Mesenchymal stem cell (in vitro differentiated cells and primary cell): ENCODE measurements around the gene SERPINB11.
A peak's percentile ranks its signal among the peaks of the same experiment; 100 is the strongest.

ENCODE experiments used
- DNase-seq: peaks from one replicate; pipeline ENCODE4 v3.0.0-alpha.2; 2013
- H2AFZ ChIP-seq: one replicate; pipeline ENCODE4 v1.6.1; 2013; ENCODE audit warnings: low read depth, mild to moderate bottlenecking, control low read depth, inconsistent platforms, low read length, moderate library complexity
- H2AK5ac ChIP-seq: 2 replicates; pipeline ENCODE4 v1.6.1; 2013; ENCODE audit warnings: low read length, moderate library complexity, mild to moderate bottlenecking, inconsistent platforms; ENCODE audit not compliant: severe bottlenecking
- H2BK120ac ChIP-seq: one replicate; pipeline ENCODE4 v1.6.1; 2013; ENCODE audit warnings: low read depth, mild to moderate bottlenecking, inconsistent platforms, low read length, moderate library complexity
- H2BK12ac ChIP-seq, 2 experiments: one replicate each; pipeline ENCODE4 v1.6.1; 2013; ENCODE audit warnings: inconsistent platforms in 2 of 2, low read length in 2 of 2, mild to moderate bottlenecking in 2 of 2, moderate library complexity in 2 of 2, control low read depth in 1 of 2
- H2BK15ac ChIP-seq: one replicate; pipeline ENCODE4 v1.6.1; 2013; ENCODE audit warnings: mild to moderate bottlenecking, low read depth, inconsistent platforms; ENCODE audit not compliant: poor library complexity, severe bottlenecking
- H2BK5ac ChIP-seq: 2 replicates; pipeline ENCODE4 v1.6.1; 2013; ENCODE audit warnings: low read depth, mild to moderate bottlenecking, low read length, control low read depth, inconsistent platforms; ENCODE audit not compliant: poor library complexity, severe bottlenecking
- H3K14ac ChIP-seq, 2 experiments: one replicate each; pipeline ENCODE4 v1.6.1; 2013; ENCODE audit warnings: inconsistent platforms in 2 of 2, low read length in 2 of 2, control low read depth in 1 of 2, mild to moderate bottlenecking in 1 of 2, moderate library complexity in 1 of 2
- H3K18ac ChIP-seq, 2 experiments: one replicate each; pipeline ENCODE4 v1.6.1; 2013; ENCODE audit warnings: inconsistent platforms in 2 of 2, low read length in 2 of 2, control low read depth in 1 of 2, low read depth in 1 of 2, mild to moderate bottlenecking in 1 of 2
- H3K23ac ChIP-seq, 2 experiments: one replicate each; pipeline ENCODE4 v1.6.1; 2013; ENCODE audit warnings: inconsistent platforms in 2 of 2, low read length in 2 of 2, mild to moderate bottlenecking in 2 of 2, moderate library complexity in 2 of 2, control low read depth in 1 of 2
- H3K27ac ChIP-seq: 2 replicates; pipeline ENCODE4 v1.5.1; 2013; ENCODE audit warnings: mild to moderate bottlenecking, moderate library complexity, low read length, control low read depth, inconsistent platforms; ENCODE audit not compliant: poor library complexity, severe bottlenecking
- H3K27me3 ChIP-seq, 2 experiments: 2 replicates each; pipeline versions ENCODE4 v1.6.1 to v1.7.0; 2013; ENCODE audit warnings: low read length in 2 of 2, mild to moderate bottlenecking in 2 of 2, moderate library complexity in 2 of 2, control low read depth in 1 of 2, inconsistent platforms in 1 of 2; ENCODE audit not compliant: control insufficient read depth in 1 of 2, insufficient read depth in 1 of 2
- H3K36me3 ChIP-seq, 2 experiments: 2 replicates each; pipeline versions ENCODE4 v1.6.1 to v1.7.0; 2013; ENCODE audit warnings: low read length in 2 of 2, control low read depth in 1 of 2, inconsistent platforms in 1 of 2, low read depth in 1 of 2, mild to moderate bottlenecking in 1 of 2; ENCODE audit not compliant: insufficient read depth in 2 of 2, control insufficient read depth in 1 of 2
- H3K4ac ChIP-seq, 2 experiments: one replicate each; pipeline ENCODE4 v1.6.1; 2013; ENCODE audit warnings: inconsistent platforms in 2 of 2, low read length in 2 of 2, mild to moderate bottlenecking in 2 of 2, moderate library complexity in 2 of 2, control low read depth in 1 of 2, low read depth in 1 of 2
- H3K4me1 ChIP-seq: 2 replicates; pipeline ENCODE4 v1.6.1; 2013; ENCODE audit warnings: low read depth, low read length, control low read depth; ENCODE audit not compliant: control insufficient read depth, insufficient read depth
- H3K4me2 ChIP-seq: 2 replicates; pipeline ENCODE4 v1.6.1; 2013; ENCODE audit warnings: low read length, mild to moderate bottlenecking, inconsistent platforms; ENCODE audit not compliant: poor library complexity, severe bottlenecking
- H3K4me3 ChIP-seq, 2 experiments: 2 replicates each; pipeline versions ENCODE4 v1.5.1 to v1.7.0; 2013; ENCODE audit warnings: low read length in 2 of 2, mild to moderate bottlenecking in 2 of 2, control low read depth in 1 of 2, low read depth in 1 of 2; ENCODE audit not compliant: insufficient read depth in 1 of 2
- H3K79me1 ChIP-seq: replicated peaks from 2 replicates; pipeline ENCODE4 v1.6.1; 2013; ENCODE audit warnings: mild to moderate bottlenecking, control low read depth, low read length, inconsistent platforms; ENCODE audit not compliant: poor library complexity, severe bottlenecking
- H3K9ac ChIP-seq: 2 replicates; pipeline ENCODE4 v1.7.0; 2013; ENCODE audit warnings: mild to moderate bottlenecking, low read length, moderate library complexity
- H3K9me3 ChIP-seq: 2 replicates; pipeline ENCODE4 v1.7.0; 2013; ENCODE audit warnings: mild to moderate bottlenecking, low read length; ENCODE audit not compliant: control insufficient read depth
- H4K8ac ChIP-seq: one replicate; pipeline ENCODE4 v1.6.1; 2013; ENCODE audit warnings: inconsistent platforms, mild to moderate bottlenecking, low read length, moderate library complexity
- H4K91ac ChIP-seq: one replicate; pipeline ENCODE4 v1.6.1; 2013; ENCODE audit warnings: mild to moderate bottlenecking, low read length, inconsistent platforms
- WGBS: methylation state at CpG from one replicate; pipeline ENCODE4 v1.1.7; 2013; ENCODE audit warnings: mixed read lengths; 5-methylcytosine and 5-hydroxymethylcytosine counted together

SERPINB11 gene

GRCh38 chr18:63676526-63677323 is 26.0 kb upstream of the SERPINB11 start:
- Histone ChIP-seq H3K36me3 (no peaks in the 10 kb centered on the region), H3K14ac (no peak overlapping the region), H3K4me1 (no peaks in the 10 kb centered on the region), H2AFZ (no peak overlapping the region), H4K8ac (no peak overlapping the region), H2BK15ac (no peak overlapping the region), H3K9ac (no peak overlapping the region), H3K4me2 (no peak overlapping the region), H2AK5ac (no peak overlapping the region), H3K4ac (no peak overlapping the region), H3K79me1 (no peaks in the 10 kb centered on the region), H3K27me3 (no peaks in the 10 kb centered on the region), H3K18ac (no peak overlapping the region), H2BK12ac (no peak overlapping the region), H2BK120ac (no peak overlapping the region), H3K27ac (no peak overlapping the region), H2BK5ac (no peak overlapping the region), H3K23ac (no peak overlapping the region), H4K91ac (no peak overlapping the region), H3K9me3 (peaks cover 9% of the 10 kb centered on the region), H3K4me3 (no peak overlapping the region)
- DNase-seq, result no peak
- 32% methylated on average over 3 of the region's 5 CpGs for WGBS

GRCh38 chr18:63677500-63678225 is 25.1 kb upstream of the SERPINB11 start:
- no peak overlapping the region for H2AK5ac ChIP-seq
- H3K23ac ChIP-seq, result no peak overlapping the region
- H2BK15ac ChIP-seq, result no peak overlapping the region
- no peak overlapping the region for H2BK5ac ChIP-seq
- no peaks in the 10 kb centered on the region for H3K4me1 ChIP-seq
- no peak overlapping the region for H3K4me3 ChIP-seq
- H2BK12ac ChIP-seq, result no peak overlapping the region
- H3K14ac ChIP-seq, result no peak overlapping the region
- no peak overlapping the region for H2AFZ ChIP-seq
- H3K27ac ChIP-seq, result no peak overlapping the region
- DNase-seq, result peak; percentile 3
- 76% methylated on average over 5 of the region's 5 CpGs for WGBS
- no peak overlapping the region for H3K18ac ChIP-seq
- H4K8ac ChIP-seq, result no peak overlapping the region
- no peak overlapping the region for H3K4ac ChIP-seq
- H3K79me1 ChIP-seq, result no peaks in the 10 kb centered on the region
- H3K27me3 ChIP-seq, result no peaks in the 10 kb centered on the region
- no peaks in the 10 kb centered on the region for H3K9me3 ChIP-seq
- no peak overlapping the region for H2BK120ac ChIP-seq
- H4K91ac ChIP-seq, result no peak overlapping the region
- no peak overlapping the region for H3K9ac ChIP-seq
- H3K4me2 ChIP-seq, result no peak overlapping the region
- no peaks in the 10 kb centered on the region for H3K36me3 ChIP-seq

DNA sequence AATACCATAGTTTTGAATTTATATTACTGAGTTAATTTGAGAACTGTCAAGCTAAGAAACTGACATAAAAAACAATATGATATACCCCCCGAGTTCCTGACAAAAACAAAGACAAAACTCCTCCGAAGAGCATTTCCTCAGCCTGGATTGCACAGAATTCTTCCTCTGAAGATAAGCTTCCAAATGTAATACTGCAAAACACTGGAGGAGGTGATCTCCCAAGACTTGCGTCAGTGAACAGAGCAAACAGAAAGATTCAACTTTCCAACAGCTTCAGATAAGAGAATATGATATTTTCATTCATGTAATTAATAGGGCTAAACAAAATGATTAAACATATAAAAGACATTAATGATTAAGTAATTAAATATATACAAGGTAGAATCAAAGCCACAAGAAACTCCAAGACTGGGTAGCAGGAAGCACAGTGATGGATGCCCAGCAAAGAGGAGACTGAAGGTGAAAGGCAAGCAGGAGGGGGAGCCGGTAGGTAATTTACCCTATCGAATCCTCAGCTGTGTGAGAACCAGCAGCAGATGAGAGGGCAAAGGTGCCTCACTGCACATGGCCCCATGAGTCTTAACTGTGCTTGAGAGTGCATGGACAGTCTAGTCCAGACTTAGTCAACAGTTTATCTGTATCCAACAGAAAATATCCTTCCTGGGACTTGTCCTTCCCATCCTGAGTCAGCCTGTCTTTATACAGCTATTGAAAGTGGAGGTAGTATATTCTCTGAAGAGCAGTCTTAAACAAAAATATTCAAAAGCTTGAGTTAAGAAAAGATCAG is 22.7 kb upstream of the SERPINB11 start:
- 84% methylated on average over 4 of the region's 5 CpGs for WGBS
- H3K4me3 ChIP-seq, result no peak overlapping the region

More for the DNA sequence above, 22.7 kb upstream of the SERPINB11 start:
- Histone ChIP-seq H2BK12ac (no peak overlapping the region), H3K4ac (no peak overlapping the region), H3K79me1 (no peaks in the 10 kb centered on the region), H2BK15ac (no peak overlapping the region), H3K18ac (no peak overlapping the region), H2AK5ac (no peak overlapping the region), H4K91ac (no peak overlapping the region), H2BK120ac (no peak overlapping the region), H2AFZ (no peak overlapping the region), H3K36me3 (no peaks in the 10 kb centered on the region), H4K8ac (no peak overlapping the region), H3K23ac (no peak overlapping the region), H3K9ac (no peak overlapping the region), H3K14ac (no peak overlapping the region), H3K27me3 (no peaks in the 10 kb centered on the region), H3K4me1 (peaks cover 1% of the 10 kb centered on the region), H2BK5ac (no peak overlapping the region), H3K27ac (no peak overlapping the region), H3K4me2 (no peak overlapping the region), H3K9me3 (no peaks in the 10 kb centered on the region)
- no peak for DNase-seq
